ENCODE results near the gene RPL23. TPM values are rescaled to one million over a fixed set of nuclear protein-coding genes. Genes with fewer than 3 reads are reported as not detected.

The RPL23 gene
- total RNA-seq, 2 donors from 2014 or later, result 845 to 956 TPM

GRCh38 chr17:38825762-38826247 is 27.7 kb downstream of the RPL23 start:
- Histone ChIP-seq H3K9me3 (no peaks in the 10 kb centered on the region), H3K4me3 (peak overlapping the region; percentile 88), H3K4me1 (peaks cover 6% of the 10 kb centered on the region), H3K9ac (ENCODE audit: low read depth in 2 of 2, low read length in 2 of 2) (peak overlapping the region; percentile 87 to 99), H3K36me3 (no peaks in the 10 kb centered on the region), H3K27ac (peak overlapping the region; percentile 85), H3K27me3 (no peaks in the 10 kb centered on the region)
- intact Hi-C loops (cut with DNase I), result loop anchor here (2.0 kb wide), 1 partner anchor 27 kb away; the partner anchor contains the start of gene RPL23
- DNase-seq, result no peak
- TF ChIP-seq, protein P1, sequence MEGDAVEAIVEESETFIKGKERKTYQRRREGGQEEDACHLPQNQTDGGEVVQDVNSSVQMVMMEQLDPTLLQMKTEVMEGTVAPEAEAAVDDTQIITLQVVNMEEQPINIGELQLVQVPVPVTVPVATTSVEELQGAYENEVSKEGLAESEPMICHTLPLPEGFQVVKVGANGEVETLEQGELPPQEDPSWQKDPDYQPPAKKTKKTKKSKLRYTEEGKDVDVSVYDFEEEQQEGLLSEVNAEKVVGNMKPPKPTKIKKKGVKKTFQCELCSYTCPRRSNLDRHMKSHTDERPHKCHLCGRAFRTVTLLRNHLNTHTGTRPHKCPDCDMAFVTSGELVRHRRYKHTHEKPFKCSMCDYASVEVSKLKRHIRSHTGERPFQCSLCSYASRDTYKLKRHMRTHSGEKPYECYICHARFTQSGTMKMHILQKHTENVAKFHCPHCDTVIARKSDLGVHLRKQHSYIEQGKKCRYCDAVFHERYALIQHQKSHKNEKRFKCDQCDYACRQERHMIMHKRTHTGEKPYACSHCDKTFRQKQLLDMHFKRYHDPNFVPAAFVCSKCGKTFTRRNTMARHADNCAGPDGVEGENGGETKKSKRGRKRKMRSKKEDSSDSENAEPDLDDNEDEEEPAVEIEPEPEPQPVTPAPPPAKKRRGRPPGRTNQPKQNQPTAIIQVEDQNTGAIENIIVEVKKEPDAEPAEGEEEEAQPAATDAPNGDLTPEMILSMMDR (IDR thresholded peaks at IDR 0.05), result no peak

- peaks cover 6% of the 10 kb centered on the region for H3K4me1 ChIP-seq
- peak; percentile 97 for DNase-seq
- peak within 1 kb of the TSS; percentile 87 to 99 for H3K9ac ChIP-seq (ENCODE audit: low read depth in 2 of 2, low read length in 2 of 2)
- H3K36me3 ChIP-seq, result no peaks in the 10 kb centered on the region
- H3K4me3 ChIP-seq, result peak within 1 kb of the TSS; percentile 88
- no peaks in the 10 kb centered on the region for H3K9me3 ChIP-seq
- peak within 1 kb of the TSS; percentile 85 for H3K27ac ChIP-seq
- intact Hi-C loops (cut with DNase I), result loop anchor here (2.0 kb wide), 1 partner anchor 28 kb away; the partner anchor contains the start of gene RPL23
- TF ChIP-seq, protein P1 (IDR thresholded peaks at IDR 0.05), result no peak
- H3K27me3 ChIP-seq, result no peaks in the 10 kb centered on the region
Observed at GRCh38 chr17:38824899-38825761, 28.4 kb downstream of the RPL23 start, which contains the start of gene CWC25. TSS of gene CWC25 (minus strand) at chr17:38825321. CDS start at chr17:38825183, 138 bp downstream.

- DNase-seq, result no peak
- Histone ChIP-seq H3K27me3 (no peaks in the 10 kb centered on the region), H3K9me3 (no peaks in the 10 kb centered on the region), H3K4me3 (no peak overlapping the region), H3K9ac (ENCODE audit: low read depth in 2 of 2, low read length in 2 of 2) (no peak overlapping the region), H3K4me1 (no peaks in the 10 kb centered on the region), H3K36me3 (peaks cover 5% of the 10 kb centered on the region), H3K27ac (no peak overlapping the region)
- intact Hi-C loops (cut with DNase I), result no loop called here
- TF ChIP-seq, protein P1 (IDR thresholded peaks at IDR 0.05), result no peak
Observed at GRCh38 chr17:38815576-38816193, 37.8 kb downstream of the RPL23 start.

- intact Hi-C loops (cut with DNase I), result loop anchor here (5.0 kb wide), 1 partner anchor 57 kb away; no protein-coding TSS in a partner anchor
Observed at GRCh38 chr17:38809828-38810227, 43.7 kb downstream of the RPL23 start.

More at GRCh38 chr17:38809828-38810227, 43.7 kb downstream of the RPL23 start:
- Histone ChIP-seq H3K27ac (no peak overlapping the region), H3K36me3 (peaks cover 33% of the 10 kb centered on the region), H3K27me3 (no peaks in the 10 kb centered on the region), H3K9ac (ENCODE audit: low read depth in 2 of 2, low read length in 2 of 2) (no peak overlapping the region), H3K4me1 (no peaks in the 10 kb centered on the region), H3K4me3 (no peak overlapping the region), H3K9me3 (no peaks in the 10 kb centered on the region)
- TF ChIP-seq, protein P1 (IDR thresholded peaks at IDR 0.05), result no peak
- DNase-seq, result no peak
